Osteoblast (primary cell): ENCODE data around the gene CMTM8. TPM values are rescaled to one million over a fixed set of nuclear protein-coding genes. Genes with fewer than 3 reads are reported as not detected.

ENCODE experiments used
- DNase-seq: peaks from one replicate; pipeline ENCODE4 v3.0.0; 2011; ENCODE audit warnings: low spot score, mixed read lengths; ENCODE audit not compliant: insufficient read length; ENCODE audit errors: missing footprints
- H2AFZ ChIP-seq: 2 replicates; pipeline ENCODE4 v1.6.0; 2011; ENCODE audit warnings: mild to moderate bottlenecking, low read length
- H3K27ac ChIP-seq: 2 replicates; pipeline ENCODE4 v1.5.1; 2011; ENCODE audit warnings: mild to moderate bottlenecking, low read depth, low read length, moderate library complexity
- H3K27me3 ChIP-seq: 2 replicates; pipeline ENCODE4 v1.6.0; 2012; ENCODE audit warnings: mild to moderate bottlenecking, control low read depth, inconsistent platforms, low read length, moderate library complexity; ENCODE audit not compliant: insufficient read depth
- H3K36me3 ChIP-seq: 2 replicates; pipeline ENCODE4 v1.5.1; 2011; ENCODE audit warnings: mild to moderate bottlenecking, low read length, control low read depth, moderate library complexity; ENCODE audit not compliant: insufficient read depth
- H3K4me1 ChIP-seq: 2 replicates; pipeline ENCODE4 v1.5.1; 2011; ENCODE audit warnings: mild to moderate bottlenecking, low read length, control low read depth, moderate library complexity; ENCODE audit not compliant: insufficient read depth
- H3K4me2 ChIP-seq: 2 replicates; pipeline ENCODE4 v1.6.0; 2011; ENCODE audit warnings: mild to moderate bottlenecking, low read length; ENCODE audit not compliant: insufficient read depth
- H3K4me3 ChIP-seq: fragments of 200-600 bp; sonication (generic); 3 replicates; pipeline ENCODE4 v1.5.1; 2012; ENCODE audit warnings: mild to moderate bottlenecking, low read length, inconsistent platforms; ENCODE audit not compliant: insufficient read depth
- H3K79me2 ChIP-seq: 2 replicates; pipeline ENCODE4 v1.6.0; 2012; ENCODE audit warnings: mild to moderate bottlenecking, low read length, control low read depth, inconsistent platforms; ENCODE audit not compliant: insufficient read depth
- H3K9me3 ChIP-seq: 2 replicates; pipeline ENCODE4 v1.5.1; 2011; ENCODE audit warnings: low read depth, low read length, control low read depth
- H4K20me1 ChIP-seq: 2 replicates; pipeline ENCODE4 v1.6.0; 2012; ENCODE audit warnings: mild to moderate bottlenecking, low read length, control low read depth; ENCODE audit not compliant: insufficient read depth
- total RNA-seq: library from RNA; depleted of rRNA; stranded (reverse); fragments of >200 nt; gene quantifications from 2 replicates; pipeline ENCODE4 v1.2.3, GENCODE V29; 2012
- TF ChIP-seq, protein P1 (sequence below): IDR thresholded peaks from 2 replicates; pipeline ENCODE4 v1.5.1; 2011; ENCODE audit warnings: mild to moderate bottlenecking, low read depth, low read length, moderate library complexity; ENCODE audit errors: extremely low read depth

CMTM8 gene
- total RNA-seq, 1 donor, result 1.4 TPM

DNA sequence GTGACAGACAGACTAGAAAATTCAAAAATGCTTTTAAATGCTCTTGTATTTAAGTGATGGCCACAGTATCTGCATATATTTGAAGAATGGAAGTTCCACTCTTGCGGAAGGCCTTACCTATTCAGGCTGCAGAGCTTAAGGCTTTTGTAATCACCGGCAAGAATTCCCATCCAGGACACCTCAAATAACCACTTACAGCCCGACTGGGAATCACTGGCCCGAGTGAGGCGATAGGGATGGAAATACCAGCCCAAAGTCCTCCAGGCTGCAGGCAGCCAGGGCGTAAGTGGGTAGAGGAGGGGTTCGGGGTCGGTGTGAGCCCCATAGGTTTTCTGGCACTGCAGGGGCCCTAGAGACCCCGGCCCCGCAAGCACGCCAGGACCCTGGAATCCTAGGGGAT is 162.6 kb downstream of the CMTM8 start:
- peak overlapping the region; percentile 88 for H2AFZ ChIP-seq
- H3K9me3 ChIP-seq, result no peaks in the 10 kb centered on the region
- H4K20me1 ChIP-seq, result no peaks in the 10 kb centered on the region
- peak overlapping the region; percentile 77 for H3K4me3 ChIP-seq
- TF ChIP-seq, protein P1, sequence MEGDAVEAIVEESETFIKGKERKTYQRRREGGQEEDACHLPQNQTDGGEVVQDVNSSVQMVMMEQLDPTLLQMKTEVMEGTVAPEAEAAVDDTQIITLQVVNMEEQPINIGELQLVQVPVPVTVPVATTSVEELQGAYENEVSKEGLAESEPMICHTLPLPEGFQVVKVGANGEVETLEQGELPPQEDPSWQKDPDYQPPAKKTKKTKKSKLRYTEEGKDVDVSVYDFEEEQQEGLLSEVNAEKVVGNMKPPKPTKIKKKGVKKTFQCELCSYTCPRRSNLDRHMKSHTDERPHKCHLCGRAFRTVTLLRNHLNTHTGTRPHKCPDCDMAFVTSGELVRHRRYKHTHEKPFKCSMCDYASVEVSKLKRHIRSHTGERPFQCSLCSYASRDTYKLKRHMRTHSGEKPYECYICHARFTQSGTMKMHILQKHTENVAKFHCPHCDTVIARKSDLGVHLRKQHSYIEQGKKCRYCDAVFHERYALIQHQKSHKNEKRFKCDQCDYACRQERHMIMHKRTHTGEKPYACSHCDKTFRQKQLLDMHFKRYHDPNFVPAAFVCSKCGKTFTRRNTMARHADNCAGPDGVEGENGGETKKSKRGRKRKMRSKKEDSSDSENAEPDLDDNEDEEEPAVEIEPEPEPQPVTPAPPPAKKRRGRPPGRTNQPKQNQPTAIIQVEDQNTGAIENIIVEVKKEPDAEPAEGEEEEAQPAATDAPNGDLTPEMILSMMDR, result no peak
- H3K79me2 ChIP-seq, result peaks cover 59% of the 10 kb centered on the region
- peak overlapping the region; percentile 83 for H3K4me2 ChIP-seq
- H3K36me3 ChIP-seq, result no peaks in the 10 kb centered on the region
- H3K27ac ChIP-seq, result peak overlapping the region; percentile 71
- H3K4me1 ChIP-seq, result peaks cover 13% of the 10 kb centered on the region
- DNase-seq, result no peak
- no peaks in the 10 kb centered on the region for H3K27me3 ChIP-seq

DNA sequence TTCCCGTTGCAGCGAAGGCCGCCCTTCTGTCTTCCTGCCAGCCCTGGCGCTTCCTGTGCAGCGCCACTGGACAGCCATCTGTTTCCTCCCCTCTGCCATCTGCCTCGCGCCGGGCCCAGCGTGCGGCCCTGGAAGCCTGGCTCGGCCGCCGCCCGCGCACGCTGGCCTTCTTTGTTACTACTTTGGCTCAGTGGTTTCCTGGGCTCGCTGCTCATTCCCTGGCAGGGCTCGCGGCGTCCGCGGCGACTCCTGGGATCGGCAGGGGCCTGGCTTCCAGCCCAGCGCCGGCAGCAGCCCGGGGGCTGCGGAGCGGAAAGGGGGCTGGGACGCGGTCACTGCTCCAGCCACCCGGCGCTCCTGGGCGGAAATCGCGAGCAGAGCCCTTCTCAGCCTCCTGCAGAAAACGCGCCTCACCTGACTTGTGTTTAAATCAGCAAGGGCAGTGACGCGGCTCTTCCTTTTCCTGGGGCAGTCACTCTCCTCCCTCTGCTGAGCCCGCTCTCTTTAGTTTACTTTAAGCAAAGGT is 163.1 kb downstream of the CMTM8 start:
- H3K79me2 ChIP-seq, result peaks cover 57% of the 10 kb centered on the region
- no peaks in the 10 kb centered on the region for H4K20me1 ChIP-seq
- H3K27me3 ChIP-seq, result no peaks in the 10 kb centered on the region
- H3K4me1 ChIP-seq, result peaks cover 13% of the 10 kb centered on the region
- peak overlapping the region; percentile 77 for H3K4me3 ChIP-seq
- TF ChIP-seq, protein P1, result no peak
- H3K4me2 ChIP-seq, result peak overlapping the region; percentile 83
- peak overlapping the region; percentile 88 for H2AFZ ChIP-seq
- H3K9me3 ChIP-seq, result no peaks in the 10 kb centered on the region
- no peaks in the 10 kb centered on the region for H3K36me3 ChIP-seq
- DNase-seq, result peak; percentile 93
- H3K27ac ChIP-seq, result peak overlapping the region; percentile 71

DNA sequence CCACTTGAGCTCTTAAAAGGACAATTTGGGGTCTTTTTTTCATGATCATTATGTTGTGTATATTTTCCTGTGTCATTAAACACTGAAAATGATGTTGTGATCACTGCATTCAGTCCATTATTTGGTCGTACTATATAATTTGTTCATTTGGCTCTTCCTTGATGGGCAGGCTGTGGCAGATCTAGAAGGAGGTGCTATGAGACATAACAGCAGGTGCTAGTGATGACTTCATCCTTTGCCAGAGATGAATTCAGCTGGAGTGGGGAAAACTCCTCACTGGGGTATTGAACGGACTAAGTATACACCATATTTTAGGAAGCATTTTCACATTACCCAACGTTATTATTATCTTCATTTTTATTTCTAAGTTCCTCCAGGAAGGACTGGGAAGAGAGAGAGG is 165.2 kb downstream of the CMTM8 start:
- no peaks in the 10 kb centered on the region for H3K9me3 ChIP-seq
- no peaks in the 10 kb centered on the region for H3K27me3 ChIP-seq
- DNase-seq, result no peak
- no peak overlapping the region for H3K4me3 ChIP-seq
- no peak overlapping the region for H2AFZ ChIP-seq
- TF ChIP-seq, protein P1, result no peak
- H4K20me1 ChIP-seq, result no peaks in the 10 kb centered on the region
- no peak overlapping the region for H3K4me2 ChIP-seq
- H3K36me3 ChIP-seq, result no peaks in the 10 kb centered on the region
- peaks cover 48% of the 10 kb centered on the region for H3K79me2 ChIP-seq
- H3K27ac ChIP-seq, result no peak overlapping the region
- H3K4me1 ChIP-seq, result peaks cover 13% of the 10 kb centered on the region

DNA sequence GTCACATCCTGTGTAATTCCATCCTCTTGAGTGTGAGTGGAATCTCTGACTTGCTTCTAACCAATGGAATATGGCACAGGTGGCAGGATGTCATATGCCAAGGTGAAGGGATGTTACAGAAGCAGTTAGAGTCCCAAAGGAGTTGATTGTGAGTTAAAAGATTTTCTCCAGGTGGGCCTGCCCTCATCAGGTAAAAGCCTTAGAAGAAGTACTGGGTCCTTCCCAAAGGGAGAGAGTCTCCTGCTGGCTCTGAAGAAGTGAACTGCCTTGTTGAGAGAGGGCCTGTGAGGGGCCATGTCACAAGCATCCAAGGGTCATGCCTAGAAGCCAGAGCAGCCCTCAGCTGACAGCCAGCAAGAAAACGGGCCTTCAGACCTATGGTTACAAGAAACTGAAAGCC is 166.2 kb downstream of the CMTM8 start:
- H2AFZ ChIP-seq, result no peak overlapping the region
- H3K36me3 ChIP-seq, result no peaks in the 10 kb centered on the region
- peaks cover 13% of the 10 kb centered on the region for H3K4me1 ChIP-seq
- H3K27ac ChIP-seq, result no peak overlapping the region
- no peaks in the 10 kb centered on the region for H3K9me3 ChIP-seq
- H4K20me1 ChIP-seq, result no peaks in the 10 kb centered on the region
- H3K4me2 ChIP-seq, result no peak overlapping the region
- no peak for DNase-seq
- peaks cover 42% of the 10 kb centered on the region for H3K79me2 ChIP-seq
- TF ChIP-seq, protein P1, result no peak
- no peak overlapping the region for H3K4me3 ChIP-seq
- H3K27me3 ChIP-seq, result no peaks in the 10 kb centered on the region
